Glutamatergic neuron (in vitro differentiated cells): ENCODE measurements around the gene WWOX. TPM values are rescaled to one million over a fixed set of nuclear protein-coding genes. Genes with fewer than 3 reads are reported as not detected.

ENCODE experiments used
- DNase-seq: peaks from one replicate; pipeline ENCODE4 v3.0.0; 2022
- H3K27ac Mint-ChIP-seq: one replicate; pipeline ENCODE4 v1.8.0; 2020; ENCODE audit warnings: mild to moderate bottlenecking, mixed read lengths, inconsistent platforms; ENCODE audit not compliant: unreplicated experiment
- H3K27me3 Mint-ChIP-seq: one replicate; pipeline ENCODE4 v1.8.0; 2020; ENCODE audit warnings: mild to moderate bottlenecking, moderate library complexity, mixed read lengths, inconsistent platforms; ENCODE audit not compliant: unreplicated experiment
- H3K36me3 Mint-ChIP-seq: one replicate; pipeline ENCODE4 v1.8.0; 2020; ENCODE audit warnings: mild to moderate bottlenecking, mixed read lengths, inconsistent platforms; ENCODE audit not compliant: unreplicated experiment
- H3K4me1 Mint-ChIP-seq: one replicate; pipeline ENCODE4 v1.8.0; 2020; ENCODE audit warnings: mild to moderate bottlenecking, low read depth, mixed read lengths, inconsistent platforms; ENCODE audit not compliant: unreplicated experiment
- H3K4me3 Mint-ChIP-seq: one replicate; pipeline ENCODE4 v1.8.0; 2020; ENCODE audit warnings: mild to moderate bottlenecking, mixed read lengths, inconsistent platforms; ENCODE audit not compliant: unreplicated experiment
- H3K9me3 Mint-ChIP-seq: one replicate; pipeline ENCODE4 v1.8.0; 2020; ENCODE audit warnings: mild to moderate bottlenecking, moderate library complexity, mixed read lengths, inconsistent platforms; ENCODE audit not compliant: unreplicated experiment
- CTCF ChIP-seq: fragments of 200-600 bp; sonication (generic); IDR thresholded peaks from one replicate; pipeline ENCODE4 v1.5.0; 2021; ENCODE audit not compliant: partially characterized antibody, unreplicated experiment
- total RNA-seq: library from RNA; stranded (reverse); fragmentation: NEBNext Ultra II Directional; extraction: Animal tissue kit (Norgen Biotek cat#: 25700); gene quantifications from one replicate; pipeline ENCODE4 v1.2.1, GENCODE V29; 2021; ENCODE audit not compliant: unreplicated experiment

The WWOX gene
- total RNA-seq, 1 donor from 2014 or later: 10.3 TPM

DNA sequence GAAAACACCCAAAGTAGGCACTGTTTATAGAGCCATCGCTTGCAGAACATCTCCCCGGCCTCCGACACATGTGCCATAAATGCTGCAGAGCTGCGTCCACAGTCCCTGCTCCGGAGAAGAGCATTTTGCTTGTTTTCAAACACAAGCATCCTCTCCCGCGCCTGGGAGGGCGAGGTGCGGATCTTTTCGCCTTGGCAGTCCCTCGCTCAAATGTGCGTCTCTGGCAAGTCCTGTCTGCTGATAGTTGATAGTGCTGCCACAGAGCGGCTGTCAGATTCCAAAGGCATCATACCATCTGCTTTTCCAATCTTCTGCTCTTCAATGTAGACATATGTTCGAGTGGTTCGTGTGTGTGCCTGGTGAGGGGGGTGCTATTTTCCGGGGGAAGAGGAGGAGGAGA, 897.3 kb downstream of the WWOX start:
- peaks cover 30% of the 10 kb centered on the region for H3K4me1 Mint-ChIP-seq
- TF ChIP-seq CTCF: no peak
- peaks cover 7% of the 10 kb centered on the region for H3K9me3 Mint-ChIP-seq
- H3K36me3 Mint-ChIP-seq: no peaks in the 10 kb centered on the region
- peak overlapping the region; percentile 65 for H3K27ac Mint-ChIP-seq
- H3K27me3 Mint-ChIP-seq: peaks cover 5% of the 10 kb centered on the region
- H3K4me3 Mint-ChIP-seq: peak overlapping the region; percentile 43
- peak; percentile 40 for DNase-seq

GRCh38 chr16:78998879-78999278, 899.4 kb downstream of the WWOX start:
- H3K9me3 Mint-ChIP-seq: peaks cover 7% of the 10 kb centered on the region
- TF ChIP-seq CTCF: no peak
- no peak overlapping the region for H3K27ac Mint-ChIP-seq
- H3K4me1 Mint-ChIP-seq: peaks cover 34% of the 10 kb centered on the region
- no peak for DNase-seq
- H3K4me3 Mint-ChIP-seq: no peak overlapping the region
- peaks cover 5% of the 10 kb centered on the region for H3K27me3 Mint-ChIP-seq
- no peaks in the 10 kb centered on the region for H3K36me3 Mint-ChIP-seq

DNA sequence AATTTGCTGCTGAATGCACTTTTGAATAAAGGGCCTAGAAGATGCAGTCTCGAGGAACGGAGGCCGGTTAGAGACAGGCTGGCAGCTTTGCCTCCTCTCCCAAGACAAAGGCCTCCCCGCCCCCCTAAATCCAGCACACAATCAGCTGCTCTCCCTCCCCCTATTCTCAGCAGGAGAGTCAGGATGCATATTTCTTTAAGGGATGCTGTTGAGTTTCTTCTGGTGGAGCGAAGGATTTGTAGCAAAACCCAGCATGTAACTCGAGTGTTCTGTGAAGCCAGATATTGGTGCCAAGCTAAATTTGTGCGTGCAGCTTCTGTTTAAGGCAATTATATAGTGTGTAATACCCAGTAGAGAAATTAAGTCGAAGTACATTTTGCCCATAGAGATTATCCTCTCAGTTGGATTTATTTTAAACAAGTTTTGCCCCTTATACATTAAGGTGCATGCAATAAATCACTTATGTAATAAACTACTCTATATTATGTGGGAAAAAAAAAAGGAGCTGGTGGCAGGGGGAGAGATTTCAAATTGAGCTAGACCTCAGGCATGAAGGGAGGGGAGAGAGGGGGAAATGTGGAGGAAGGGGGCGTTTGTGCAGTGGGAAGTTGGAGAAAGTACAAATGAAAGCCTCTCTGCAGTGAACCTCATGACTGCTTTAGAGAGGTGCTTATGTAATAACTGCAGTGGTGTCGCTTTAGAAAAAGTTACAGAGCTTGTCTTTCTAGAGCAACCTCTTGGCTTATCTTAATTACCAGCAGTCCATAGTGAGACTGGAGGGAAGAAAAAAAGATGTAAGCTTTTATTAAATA, 901.9 kb downstream of the WWOX start:
- no peak for DNase-seq
- Mint-ChIP-seq H3K4me3 (no peak overlapping the region), H3K9me3 (peaks cover 7% of the 10 kb centered on the region), H3K36me3 (no peaks in the 10 kb centered on the region), H3K27ac (no peak overlapping the region), H3K4me1 (peaks cover 18% of the 10 kb centered on the region), H3K27me3 (peaks cover 4% of the 10 kb centered on the region)
- TF ChIP-seq CTCF: no peak

DNA sequence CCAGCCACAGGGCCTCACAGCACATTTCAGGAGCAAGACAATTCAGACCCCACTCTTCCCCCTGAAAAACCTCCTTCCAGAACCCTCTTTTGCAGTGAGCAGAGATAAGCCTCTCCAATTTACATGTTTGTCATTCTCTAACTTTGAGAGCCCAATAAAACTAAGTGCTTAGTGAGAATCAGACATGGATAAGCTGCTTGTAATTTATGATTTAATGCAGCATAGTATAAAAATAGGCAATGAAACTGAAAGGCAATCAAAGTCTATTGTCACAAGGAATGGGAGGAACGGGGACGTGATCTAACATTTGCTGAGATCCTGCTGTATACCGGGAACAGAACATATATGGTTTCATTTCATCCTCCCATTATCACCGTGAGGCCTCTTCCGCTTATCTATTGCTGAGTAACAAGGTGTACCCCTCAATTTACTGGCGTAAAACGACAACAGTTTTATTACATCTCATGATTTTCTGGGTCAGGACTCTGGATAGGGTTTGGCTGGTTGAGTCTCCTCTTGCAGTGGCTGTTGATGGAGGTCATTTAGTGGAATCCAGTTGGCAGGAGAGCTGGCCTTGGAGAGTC, 903.7 kb downstream of the WWOX start:
- H3K27me3 Mint-ChIP-seq: no peaks in the 10 kb centered on the region
- H3K36me3 Mint-ChIP-seq: peaks cover 4% of the 10 kb centered on the region
- no peak overlapping the region for H3K4me3 Mint-ChIP-seq
- no peak for TF ChIP-seq CTCF
- peaks cover 2% of the 10 kb centered on the region for H3K9me3 Mint-ChIP-seq
- DNase-seq: no peak
- H3K4me1 Mint-ChIP-seq: peaks cover 11% of the 10 kb centered on the region
- no peak overlapping the region for H3K27ac Mint-ChIP-seq

DNA sequence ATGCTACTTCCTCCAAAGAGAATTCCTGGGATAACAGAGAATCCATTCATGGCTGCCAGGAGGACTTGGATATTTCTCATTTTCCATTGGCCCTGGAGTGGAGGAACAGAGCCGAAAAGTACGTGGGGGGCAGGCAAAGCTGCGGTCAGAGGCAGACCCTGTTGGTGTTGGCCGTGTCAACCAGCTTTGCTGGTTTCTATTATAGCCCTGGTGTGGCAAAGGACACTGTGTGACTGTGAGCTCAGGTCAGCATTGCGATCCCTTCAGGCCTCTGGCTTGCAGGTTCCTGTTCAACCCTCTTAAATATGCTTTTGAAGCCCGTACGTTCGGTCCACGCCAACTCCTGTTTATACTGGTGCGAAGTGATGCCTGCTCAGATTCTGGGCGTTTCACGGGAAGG, 904.9 kb downstream of the WWOX start:
- Mint-ChIP-seq H3K36me3 (peaks cover 4% of the 10 kb centered on the region), H3K4me1 (peaks cover 11% of the 10 kb centered on the region), H3K9me3 (peaks cover 2% of the 10 kb centered on the region), H3K27ac (no peak overlapping the region), H3K4me3 (no peak overlapping the region), H3K27me3 (no peaks in the 10 kb centered on the region)
- no peak for TF ChIP-seq CTCF
- no peak for DNase-seq
